HK-2 (cell line): ENCODE data around the gene RIPK3.

Experiments
- DNase-seq: peaks from one replicate; pipeline ENCODE4 v3.0.0-alpha.2; 2018; ENCODE audit not compliant: unreplicated experiment

The RIPK3 gene

DNA sequence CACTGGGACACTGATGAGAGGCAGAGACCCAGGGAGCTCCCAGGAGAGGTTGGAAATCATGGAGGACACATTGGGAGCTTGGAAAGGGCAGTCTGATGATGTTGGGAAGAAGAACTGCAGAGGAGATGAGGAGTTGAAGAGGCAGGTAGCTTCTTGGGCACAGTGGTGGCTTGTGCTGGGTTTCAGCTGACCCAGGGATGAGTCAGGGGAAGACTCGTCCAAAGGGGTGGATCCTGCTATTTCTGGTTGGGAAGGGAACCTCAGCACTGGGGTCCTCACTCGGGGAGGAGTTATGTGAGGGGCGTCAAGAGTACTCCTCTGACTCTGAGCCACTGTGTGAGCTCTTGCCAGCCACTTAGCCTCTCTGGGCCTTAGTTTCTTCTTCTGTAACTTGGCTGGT is 16.4 kb downstream of the RIPK3 start:
- no peak for DNase-seq

DNA sequence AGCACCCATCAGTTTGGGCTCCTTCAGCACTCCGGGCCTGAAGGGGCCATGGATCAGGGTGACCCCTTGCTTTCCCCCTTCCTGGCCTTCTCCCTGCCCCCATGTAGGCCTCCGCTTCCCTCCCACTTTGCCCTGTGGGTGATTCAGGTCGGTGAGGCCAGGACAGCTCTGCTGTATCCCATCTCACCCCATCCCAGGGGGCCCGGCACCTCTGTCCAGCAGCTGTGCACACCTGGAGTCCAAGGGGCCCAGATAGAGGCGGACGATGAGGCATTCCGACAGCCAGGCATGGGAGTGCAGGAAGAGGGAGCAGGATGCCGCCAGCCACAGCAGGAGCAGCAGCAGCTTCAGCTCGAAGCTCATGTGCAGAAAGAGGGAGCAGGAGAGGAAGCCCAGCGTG is 17.1 kb downstream of the RIPK3 start:
- no peak for DNase-seq

DNA sequence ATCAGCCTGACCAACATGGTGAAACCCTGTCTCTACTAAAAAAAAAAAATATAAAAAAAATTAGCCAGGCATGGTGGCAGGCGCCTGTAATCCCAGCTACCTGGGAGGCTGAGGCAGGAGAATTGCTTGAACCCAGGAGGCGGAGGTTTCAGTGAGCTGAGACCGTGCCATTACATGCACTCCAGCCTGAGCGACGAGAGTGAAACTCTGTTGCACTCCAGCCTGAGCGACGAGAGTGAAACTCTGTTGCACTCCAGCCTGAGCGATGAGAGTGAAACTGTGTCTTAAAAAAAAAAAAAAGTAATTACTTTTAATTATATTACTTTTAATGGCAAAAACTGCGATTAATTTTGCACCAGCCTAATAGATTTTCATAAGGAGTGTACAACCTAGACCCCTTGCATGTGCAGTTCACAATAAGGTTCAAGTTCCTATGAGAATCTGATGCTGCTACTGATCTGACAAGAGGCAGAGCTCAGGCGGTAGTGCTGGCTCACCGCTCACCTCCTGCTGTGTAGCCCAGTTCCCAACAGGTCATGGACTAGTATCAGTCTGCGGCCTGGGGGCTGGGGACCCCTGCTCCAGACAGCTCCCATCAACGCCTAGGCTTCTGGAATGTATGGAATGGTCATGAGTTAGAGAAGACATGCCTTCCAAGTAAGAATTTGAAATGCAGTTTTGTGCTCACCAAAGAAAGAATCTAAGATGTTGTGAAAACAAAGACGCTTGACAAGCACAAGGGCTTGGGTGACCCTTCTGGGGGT is 18.4 kb downstream of the RIPK3 start:
- DNase-seq: no peak

DNA sequence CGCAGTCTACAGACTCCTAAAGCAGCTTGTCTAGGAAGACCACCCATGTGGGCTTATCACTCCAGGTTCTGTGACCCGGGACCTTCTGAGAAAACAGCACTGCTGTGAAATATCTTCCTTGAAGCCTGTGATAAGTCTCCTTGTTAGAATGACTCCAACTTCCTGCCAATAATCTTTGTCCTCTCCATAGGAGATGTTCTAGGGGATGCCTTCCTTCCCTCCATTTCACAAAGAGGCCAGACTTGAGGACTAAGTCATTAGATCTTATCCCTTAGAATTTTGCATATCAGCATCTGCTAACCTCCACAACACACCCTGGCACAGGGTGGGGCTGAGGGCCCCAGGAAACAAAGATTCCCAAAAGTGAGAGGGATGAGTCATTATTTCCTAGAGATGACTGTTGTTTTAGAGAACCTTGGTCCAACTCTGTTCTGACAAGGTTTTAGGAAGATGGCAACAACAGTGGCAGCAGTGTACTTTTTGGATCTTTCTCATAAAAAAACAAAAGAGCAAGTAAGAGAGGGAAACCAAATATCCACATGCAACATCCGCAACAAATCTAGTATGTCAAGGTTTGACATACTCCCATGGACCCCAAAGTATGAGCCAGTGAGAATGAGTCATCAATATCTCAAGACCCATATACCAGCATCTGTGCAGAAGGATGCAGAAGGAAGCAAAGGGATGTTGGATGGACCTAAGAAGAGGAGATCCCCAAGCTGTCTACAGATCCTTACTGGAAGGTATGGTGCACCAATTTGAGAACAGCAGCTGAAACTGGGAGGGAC is 22.5 kb downstream of the RIPK3 start:
- DNase-seq: no peak

DNA sequence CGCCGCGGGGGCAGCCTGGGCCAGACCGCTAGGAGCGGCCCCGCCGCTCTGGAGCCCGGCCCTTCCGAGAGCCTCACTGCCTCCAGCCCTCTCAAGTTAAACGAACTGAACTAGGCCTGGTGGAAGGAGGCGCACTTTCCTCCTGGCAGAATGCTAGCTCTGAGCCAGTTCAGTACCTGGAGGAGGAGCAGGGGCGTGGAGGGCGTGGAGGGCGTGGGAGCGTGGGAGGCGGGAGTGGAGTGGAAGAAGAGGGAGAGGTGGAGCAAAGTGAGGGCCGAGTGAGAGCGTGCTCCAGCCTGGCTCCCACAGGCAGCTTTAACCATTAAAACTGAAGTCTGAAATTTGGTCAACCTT is 23.2 kb downstream of the RIPK3 start:
- DNase-seq: no peak

DNA sequence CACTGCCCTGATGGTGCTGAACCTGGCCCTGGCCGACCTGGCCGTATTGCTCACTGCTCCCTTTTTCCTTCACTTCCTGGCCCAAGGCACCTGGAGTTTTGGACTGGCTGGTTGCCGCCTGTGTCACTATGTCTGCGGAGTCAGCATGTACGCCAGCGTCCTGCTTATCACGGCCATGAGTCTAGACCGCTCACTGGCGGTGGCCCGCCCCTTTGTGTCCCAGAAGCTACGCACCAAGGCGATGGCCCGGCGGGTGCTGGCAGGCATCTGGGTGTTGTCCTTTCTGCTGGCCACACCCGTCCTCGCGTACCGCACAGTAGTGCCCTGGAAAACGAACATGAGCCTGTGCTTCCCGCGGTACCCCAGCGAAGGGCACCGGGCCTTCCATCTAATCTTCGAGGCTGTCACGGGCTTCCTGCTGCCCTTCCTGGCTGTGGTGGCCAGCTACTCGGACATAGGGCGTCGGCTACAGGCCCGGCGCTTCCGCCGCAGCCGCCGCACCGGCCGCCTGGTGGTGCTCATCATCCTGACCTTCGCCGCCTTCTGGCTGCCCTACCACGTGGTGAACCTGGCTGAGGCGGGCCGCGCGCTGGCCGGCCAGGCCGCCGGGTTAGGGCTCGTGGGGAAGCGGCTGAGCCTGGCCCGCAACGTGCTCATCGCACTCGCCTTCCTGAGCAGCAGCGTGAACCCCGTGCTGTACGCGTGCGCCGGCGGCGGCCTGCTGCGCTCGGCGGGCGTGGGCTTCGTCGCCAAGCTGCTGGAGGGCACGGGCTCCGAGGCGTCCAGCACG is 23.8 kb downstream of the RIPK3 start:
- DNase-seq: no peak

DNA sequence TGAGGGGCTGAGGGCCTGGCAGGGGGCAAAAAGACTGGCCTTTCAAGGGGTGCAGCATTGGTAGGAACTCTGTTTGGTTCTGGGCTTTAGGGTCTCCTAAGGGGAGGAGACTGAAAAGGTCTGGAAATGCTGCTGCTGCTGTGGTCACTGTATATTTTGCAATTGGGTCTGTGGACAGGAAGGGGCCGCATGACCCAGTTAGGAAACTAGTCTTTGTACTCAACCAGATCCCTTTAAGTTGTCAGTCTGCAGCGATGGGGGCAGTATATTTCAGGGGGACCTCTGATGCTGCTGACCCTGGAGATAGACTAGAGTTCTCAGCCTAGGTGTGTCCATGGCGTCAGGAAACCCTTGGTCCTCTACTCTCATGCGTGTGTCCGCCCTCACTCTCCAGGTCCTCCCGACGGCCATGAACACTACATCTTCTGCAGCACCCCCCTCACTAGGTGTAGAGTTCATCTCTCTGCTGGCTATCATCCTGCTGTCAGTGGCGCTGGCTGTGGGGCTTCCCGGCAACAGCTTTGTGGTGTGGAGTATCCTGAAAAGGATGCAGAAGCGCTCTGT is 24.5 kb downstream of the RIPK3 start:
- DNase-seq: no peak

DNA sequence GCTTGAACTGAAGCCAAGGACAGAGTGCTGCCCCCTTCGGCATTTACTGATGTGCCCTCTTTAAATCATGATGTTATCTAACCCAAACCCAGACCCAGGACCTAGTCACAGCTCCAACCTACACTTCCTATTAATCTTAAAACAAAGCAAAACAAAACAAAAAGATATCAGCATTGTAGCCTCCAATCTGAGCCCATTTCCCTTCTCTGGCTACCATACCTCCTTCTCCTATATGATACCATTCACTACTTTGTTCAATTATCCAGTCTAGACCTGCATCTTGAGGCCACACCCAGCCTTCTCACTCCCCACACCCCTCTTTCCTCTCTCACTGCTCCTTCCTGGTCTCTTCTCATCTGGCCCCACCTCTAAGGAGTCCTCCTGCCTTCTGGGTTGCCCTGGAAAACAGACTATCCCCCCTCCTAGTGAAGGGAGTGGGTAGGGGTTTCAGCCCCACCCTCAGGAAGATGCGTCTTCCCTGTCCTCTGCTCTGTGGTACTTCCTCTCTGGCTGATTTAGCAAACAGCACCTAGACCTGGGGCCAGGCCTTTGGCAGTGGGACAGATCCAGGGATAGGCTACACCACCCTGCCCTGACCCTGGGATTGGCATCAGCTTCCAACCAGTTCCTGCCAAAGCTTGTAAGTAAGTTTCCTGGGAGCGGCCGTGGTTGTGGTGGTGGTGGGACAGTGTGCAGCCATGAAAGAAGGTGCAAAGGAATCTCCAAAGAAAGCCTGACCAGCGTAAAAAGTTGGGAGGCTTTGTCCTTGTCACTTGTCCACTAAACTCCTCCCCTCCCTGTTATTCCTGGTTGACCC is 25.2 kb downstream of the RIPK3 start:
- no peak for DNase-seq

DNA sequence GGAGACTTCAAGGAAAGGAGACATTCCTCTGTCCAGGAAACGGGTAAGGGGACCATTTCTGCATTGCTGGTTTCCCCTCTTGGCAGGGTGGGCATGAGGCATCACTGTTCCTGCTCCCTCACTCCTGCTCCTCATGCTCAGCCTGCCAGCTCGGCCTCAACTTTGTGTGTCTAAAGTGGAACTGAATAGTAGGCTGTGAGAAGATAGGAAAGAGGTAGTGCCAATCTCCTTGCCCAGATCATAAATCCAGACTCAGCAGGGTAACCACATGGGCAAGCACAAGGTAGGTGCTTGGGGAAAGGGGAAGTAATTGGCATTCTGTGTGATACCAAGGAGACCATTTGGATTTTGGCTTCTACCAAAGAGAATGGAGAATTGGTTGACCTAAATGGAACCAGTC is 25.9 kb downstream of the RIPK3 start:
- DNase-seq: no peak

DNA sequence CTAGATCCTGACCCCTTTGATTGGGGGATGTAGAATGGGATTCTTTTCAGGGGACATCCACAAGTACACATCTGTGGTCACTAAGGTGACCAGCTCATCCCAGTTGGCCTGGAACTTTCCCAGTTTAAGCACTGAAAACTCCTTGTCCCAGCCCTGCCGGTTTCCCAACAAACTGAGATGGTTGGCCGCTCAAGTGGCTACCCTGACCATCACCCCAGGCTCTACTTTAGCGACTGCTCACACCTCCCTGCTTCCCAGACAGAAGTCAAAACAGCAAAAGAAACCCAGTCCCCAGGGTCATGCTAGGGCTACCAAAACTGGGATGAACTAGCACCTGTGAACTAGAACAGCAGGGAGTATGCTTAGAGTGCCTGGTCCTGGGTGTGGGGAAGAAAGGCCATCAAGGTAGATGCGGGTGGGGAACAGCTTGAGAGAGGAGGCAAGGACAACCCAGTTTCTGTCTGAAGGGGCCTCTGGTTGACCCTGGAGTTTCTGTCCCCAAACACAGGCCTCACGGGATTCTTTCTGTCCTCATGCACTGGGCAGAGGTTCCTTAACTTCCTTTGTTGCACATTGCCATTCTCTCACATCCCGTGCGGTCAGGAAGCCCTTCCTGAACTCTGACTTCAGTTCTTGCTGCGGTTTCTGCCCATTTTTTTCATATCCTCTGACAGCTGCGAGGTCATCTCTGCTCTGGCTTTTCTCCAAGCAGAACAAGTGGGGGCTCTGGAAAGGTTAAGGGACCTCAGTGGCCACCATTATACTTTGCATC is 26.9 kb downstream of the RIPK3 start:
- no peak for DNase-seq

DNA sequence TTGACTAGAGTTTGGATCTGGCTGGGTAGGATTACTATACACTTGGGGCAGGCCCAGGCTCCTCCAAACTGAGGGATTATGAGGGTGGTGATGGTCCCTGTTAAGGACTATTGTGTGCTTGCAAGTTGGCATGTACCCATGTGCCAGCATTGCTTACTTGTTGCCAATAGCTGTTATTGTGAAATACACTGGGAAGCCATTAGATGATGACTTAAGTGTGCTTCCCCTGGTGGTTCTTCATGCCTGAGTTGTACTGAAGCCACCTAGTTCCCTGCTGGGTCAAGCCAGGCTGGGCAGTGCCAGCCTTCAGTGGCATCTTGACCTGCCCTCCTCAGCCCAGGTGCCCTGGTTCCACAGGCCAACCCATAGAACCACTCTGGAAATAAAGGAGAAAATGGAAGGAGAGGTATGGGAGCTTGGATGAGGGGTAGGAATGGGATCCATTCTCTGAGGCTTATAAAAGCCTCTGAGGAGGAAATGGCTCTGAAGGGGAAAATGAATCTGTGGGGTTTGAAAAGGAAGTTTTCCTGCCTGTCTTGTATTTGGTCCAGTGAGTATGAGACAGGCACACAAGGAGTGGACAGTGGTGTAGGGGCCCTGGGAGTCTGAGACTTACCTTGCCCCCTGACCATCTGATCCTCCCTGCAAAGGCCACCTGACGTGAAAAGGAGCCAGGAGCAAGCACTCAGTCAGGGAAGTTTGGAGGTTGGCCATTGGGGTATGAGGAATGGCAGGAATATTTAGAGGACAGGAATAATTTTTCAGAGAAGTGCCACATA is 27.8 kb downstream of the RIPK3 start:
- no peak for DNase-seq

DNA sequence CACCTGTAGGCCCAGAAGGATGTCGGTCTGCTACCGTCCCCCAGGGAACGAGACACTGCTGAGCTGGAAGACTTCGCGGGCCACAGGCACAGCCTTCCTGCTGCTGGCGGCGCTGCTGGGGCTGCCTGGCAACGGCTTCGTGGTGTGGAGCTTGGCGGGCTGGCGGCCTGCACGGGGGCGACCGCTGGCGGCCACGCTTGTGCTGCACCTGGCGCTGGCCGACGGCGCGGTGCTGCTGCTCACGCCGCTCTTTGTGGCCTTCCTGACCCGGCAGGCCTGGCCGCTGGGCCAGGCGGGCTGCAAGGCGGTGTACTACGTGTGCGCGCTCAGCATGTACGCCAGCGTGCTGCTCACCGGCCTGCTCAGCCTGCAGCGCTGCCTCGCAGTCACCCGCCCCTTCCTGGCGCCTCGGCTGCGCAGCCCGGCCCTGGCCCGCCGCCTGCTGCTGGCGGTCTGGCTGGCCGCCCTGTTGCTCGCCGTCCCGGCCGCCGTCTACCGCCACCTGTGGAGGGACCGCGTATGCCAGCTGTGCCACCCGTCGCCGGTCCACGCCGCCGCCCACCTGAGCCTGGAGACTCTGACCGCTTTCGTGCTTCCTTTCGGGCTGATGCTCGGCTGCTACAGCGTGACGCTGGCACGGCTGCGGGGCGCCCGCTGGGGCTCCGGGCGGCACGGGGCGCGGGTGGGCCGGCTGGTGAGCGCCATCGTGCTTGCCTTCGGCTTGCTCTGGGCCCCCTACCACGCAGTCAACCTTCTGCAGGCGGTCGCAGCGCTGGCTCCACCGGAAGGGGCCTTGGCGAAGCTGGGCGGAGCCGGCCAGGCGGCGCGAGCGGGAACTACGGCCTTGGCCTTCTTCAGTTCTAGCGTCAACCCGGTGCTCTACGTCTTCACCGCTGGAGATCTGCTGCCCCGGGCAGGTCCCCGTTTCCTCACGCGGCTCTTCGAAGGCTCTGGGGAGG is 28.9 kb downstream of the RIPK3 start, which contains the start of gene LTB4R:
LTB4R (plus strand) TSS at position 857 of the 959 bp plus-strand sequence. CDS start 4,150 bp downstream, outside the sequence.
- no peak for DNase-seq

DNA sequence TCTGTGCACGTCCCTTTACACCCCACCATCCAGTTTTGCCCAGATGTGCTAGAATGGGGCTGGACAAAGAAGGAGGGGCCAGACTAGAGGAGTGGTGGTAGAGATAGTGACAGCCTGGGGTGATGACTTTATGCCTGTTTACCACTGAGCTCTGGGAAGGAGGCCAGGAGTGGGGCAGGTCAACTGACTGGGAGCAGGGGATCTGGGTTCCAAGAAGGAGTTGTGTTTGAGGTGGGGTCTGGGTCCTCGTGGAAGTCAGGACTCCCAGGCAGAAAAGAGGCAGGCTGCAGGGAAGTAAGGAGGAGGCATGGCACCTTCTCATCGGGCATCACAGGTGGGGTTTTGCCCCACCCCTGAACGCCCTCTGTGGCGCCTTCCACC is 29.5 kb downstream of the RIPK3 start:
- DNase-seq: no peak

DNA sequence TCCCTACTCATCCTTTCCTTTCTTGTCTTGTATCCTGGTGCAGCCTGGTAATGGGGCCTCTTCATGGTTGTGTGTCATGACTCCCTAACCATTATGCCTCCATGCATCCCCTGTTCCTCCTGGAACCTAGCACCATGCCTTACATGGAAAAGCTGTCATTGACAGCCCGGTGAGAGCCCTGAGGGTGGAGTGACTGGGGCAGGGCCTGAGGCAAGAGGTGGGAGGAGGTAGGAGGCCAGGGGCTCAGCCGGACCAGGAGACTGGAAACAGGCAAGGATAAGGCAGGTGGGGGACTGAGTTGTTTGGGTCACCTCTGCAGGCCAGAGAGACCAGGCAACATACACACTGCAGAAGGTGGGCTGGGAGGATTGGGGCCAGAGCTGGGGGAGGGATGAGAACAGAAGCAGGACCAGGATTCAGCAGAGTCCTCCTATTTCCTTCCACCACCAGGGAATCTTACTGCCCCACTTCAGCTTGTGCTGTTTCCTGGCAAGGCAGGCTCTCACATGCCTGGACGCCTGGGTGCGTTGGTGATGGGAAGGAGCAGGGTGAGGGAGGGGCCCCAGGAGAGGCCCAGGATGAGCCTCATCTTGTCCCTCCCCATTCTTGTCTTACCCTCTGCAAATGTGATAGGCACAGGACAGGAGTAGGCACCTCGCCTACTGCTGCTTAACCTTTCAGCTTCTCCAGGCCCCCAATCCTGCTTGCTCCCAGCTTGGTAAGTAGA is 30.1 kb downstream of the RIPK3 start, which contains the start of gene LTB4R2:
LTB4R2 (plus strand) TSS at position 603 of the 727 bp plus-strand sequence. CDS start 525 bp downstream, outside the sequence.
- no peak for DNase-seq

DNA sequence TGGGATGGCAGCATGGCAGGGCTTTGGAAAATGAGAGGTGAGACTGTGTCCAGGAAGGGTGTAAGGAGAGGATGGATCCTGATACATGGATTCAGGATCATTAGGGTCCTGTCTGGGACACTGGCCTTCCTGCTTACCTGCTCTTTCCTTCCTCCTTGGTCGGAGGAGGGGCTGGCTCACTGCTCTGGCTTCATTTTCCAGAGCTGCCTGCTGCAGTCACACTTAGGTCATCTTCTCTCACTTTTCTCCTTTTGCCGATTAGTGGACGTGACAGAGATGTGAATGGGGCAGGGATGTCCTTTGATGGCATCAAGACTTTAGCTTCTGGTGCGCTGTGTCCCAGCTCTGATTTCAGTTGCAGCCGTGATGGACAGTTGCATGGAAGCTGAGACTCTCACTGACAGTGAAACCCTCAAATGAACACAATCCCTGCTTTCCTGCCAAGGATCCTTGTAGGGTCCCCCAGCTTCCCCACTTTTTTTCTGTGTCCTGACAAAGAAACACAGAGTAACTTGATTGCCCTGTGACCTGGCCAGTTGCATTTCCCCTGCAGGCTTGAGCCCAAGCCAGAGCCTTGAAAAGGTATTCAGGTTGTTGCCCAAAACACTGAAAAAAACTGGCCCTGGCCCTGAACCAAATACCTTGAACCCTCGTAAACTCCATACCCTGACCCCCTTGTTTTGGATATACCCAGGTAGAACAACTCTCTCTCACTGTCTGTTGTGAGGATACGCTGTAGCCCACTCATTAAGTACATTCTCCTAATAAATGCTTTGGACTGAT is 31.3 kb downstream of the RIPK3 start:
- DNase-seq: no peak

DNA sequence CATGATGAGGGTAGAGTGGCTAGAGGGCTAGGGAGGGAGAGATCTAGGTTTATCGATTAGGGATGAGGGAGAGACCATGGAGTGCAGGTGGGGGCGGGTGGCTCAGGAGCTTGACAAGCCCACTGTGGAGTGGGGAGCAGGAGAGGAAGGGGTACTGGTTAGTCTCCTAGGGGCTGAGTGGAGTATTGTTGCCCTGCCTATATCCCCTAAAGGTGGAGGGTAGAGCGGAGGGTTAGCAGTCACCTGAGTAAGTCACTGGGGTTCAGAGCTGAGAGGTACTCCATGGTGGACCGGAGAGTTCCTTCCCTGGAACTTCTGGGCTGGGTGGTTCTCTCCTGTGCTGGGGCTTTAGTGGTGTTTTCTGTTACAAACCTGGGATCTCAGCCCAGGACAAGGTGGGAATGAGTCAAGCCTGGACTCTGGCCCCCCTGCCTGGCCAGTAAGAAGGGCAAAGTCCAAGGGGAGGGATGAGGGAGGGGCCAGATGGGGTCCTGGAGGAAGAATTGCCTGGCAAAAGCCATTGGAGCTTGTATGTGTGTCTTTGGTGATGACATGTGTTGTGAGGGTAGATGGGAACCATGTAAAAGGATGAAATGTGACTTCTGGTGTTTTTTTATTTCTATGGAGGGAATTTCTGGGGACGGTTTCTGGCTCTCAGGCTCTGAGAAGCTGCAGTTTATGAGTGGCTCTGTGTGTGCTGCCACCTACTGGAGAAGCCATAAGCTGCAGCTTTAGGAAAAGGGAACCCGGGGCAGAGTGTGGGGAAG is 32.0 kb downstream of the RIPK3 start, which contains the start of gene CIDEB:
CIDEB (minus strand) TSS at position 403 of the 767 bp plus-strand sequence; CDS start at position 284, 119 bp downstream.
- peak; percentile 62 for DNase-seq
